HPDE6-E6E7 (cell line): ENCODE data around the gene DCP1B.
A peak's percentile ranks its signal among the peaks of the same experiment; 100 is the strongest.

Source experiments
- DNase-seq: peaks from one replicate; pipeline ENCODE4 v3.0.0; 2011; ENCODE audit warnings: missing footprints; ENCODE audit errors: extremely low spot score

The DCP1B gene

DNA sequence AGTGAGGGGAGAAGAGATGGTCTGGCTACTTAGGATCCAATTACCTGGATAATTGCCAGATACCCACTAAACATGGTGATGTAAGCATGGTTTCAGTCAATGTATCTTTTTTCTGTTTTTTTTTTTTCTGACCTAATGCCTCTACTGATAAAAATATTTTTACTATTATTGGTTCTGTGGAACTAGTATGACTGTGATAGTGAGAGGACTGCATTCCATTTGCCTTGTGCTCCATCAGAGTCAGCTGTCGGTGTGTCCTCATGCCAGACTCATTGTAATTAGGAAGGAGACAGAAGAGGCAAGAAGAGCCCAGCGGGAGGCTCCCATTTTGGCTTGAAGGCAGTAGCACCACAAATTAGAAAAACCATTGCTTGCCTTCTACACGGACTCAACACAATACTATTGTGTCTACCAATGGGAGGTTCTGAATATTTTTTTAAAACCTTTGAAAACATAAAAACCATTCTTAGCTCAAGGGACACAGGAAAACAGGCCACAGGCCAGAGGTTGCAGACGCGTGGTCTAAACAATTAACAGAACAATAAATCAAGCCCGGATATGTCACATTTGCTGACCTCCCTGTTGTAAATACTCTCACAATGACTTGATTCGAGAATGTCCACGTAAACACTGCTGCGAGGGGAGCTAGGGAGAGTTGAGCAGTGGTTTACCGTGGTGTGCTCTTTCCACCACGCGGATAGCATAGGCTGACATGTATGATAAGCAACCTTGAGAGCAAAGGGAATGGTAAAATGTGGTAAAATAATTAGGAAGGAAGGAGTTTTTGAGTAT lies 13.5 kb upstream of the DCP1B start:
- DNase-seq = no peak

GRCh38 chr12:2016862-2017545 lies 12.7 kb upstream of the DCP1B start:
- no peak for DNase-seq

DNA sequence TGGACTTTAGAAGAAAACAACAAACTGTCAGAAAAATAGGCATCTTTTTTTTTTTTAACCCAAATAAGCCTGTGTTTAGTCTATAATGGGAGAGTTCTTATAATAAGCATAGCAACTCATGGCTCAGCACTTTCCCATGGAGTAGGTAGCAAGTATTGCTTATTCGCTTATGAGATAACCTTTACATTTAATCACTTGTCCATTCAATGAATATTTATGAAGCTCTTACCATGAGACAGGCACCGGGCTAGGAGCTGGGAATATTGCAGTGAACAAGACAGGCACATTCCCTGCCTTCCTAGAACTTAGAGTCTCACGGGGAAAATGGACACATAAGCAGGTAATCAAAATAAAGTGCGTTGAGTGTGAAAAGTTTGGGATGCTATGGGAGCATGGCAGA lies 10.0 kb upstream of the DCP1B start:
- DNase-seq = no peak

DNA sequence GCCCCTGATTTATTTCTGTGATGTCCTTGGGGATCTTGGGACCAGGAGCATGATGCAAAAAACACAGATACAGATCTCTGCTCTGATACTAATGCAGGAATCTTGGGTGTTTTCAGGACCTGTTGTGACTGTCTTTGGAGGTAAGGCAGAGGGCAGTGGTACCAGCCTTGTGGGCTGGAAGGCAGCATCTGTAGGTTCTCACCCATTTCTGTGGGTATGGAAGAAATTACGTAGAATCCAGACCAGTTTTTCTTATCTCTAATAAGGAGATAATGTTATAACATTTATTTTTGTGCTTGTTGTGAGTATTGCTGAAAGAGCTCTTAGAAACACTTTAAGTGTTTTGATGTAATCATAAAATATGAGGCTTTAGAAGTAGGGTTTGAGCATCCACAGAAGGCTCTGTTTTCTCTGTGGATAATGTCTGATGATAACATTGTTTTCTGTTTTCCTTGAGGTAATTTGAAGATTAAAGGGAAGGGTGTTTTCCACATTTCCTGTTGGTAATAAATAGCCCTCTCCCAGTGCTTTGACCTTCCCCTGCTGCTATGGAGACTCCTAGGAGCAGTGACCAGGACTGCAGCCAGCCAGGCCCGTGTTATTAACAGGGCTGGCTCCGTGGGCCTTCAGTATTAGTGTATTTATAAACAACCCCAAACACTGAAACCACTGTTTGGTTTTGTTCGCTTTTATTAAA lies 9.4 kb upstream of the DCP1B start:
- DNase-seq = no peak

- no peak for DNase-seq
Measured at GRCh38 chr12:2013086-2013485, 8.8 kb upstream of the DCP1B start.

DNA sequence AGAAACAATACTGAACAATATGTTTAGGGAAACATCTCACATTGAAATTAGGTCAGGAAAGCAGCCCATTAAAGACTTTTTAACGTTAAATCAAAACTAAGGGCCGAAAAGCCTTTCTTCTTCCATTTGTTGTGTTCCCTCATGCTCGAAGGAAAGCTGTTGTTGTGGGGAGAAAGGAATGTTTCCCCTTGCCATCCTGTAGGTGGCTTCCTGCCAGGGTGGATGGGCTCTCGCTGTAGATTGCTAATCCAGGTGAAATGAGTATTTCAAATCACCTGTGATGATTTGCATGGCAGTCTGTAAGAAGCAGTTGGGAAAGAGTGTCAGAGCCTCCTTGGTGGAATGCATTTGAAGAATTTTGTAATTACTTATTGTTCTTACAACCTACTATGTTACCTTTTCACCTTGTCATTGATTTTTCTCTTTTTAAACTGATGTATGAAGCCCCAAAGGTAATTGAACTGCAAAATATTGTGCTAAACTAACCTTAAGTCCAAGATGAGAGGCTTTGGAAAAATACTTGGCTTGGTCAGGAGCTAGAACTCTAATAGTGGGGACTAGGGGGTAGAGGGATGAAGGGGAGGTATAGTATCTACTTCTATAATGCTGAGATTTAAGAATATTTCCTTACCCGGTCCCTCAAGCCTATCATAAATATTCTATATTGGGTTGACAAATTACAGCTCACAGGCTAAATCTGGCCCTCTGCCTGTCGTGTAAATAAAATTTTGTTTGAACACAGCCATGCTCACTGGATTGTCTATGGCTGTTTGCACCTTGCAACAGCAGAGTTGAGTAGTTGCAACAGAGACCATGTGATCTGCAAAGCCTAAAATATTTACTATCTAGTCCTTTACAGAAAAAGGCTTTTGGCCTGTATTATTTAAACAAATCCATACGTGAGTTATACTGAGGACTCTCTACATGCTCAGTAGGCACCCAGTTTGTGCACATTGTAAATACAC lies 7.7 kb upstream of the DCP1B start:
- no peak for DNase-seq

GRCh38 chr12:2009623-2010022 lies 5.4 kb upstream of the DCP1B start:
- no peak for DNase-seq

GRCh38 chr12:2008677-2009076 lies 4.4 kb upstream of the DCP1B start:
- DNase-seq = no peak

GRCh38 chr12:2003676-2004112 lies 563 bp downstream of the DCP1B start:
- no peak for DNase-seq

DNA sequence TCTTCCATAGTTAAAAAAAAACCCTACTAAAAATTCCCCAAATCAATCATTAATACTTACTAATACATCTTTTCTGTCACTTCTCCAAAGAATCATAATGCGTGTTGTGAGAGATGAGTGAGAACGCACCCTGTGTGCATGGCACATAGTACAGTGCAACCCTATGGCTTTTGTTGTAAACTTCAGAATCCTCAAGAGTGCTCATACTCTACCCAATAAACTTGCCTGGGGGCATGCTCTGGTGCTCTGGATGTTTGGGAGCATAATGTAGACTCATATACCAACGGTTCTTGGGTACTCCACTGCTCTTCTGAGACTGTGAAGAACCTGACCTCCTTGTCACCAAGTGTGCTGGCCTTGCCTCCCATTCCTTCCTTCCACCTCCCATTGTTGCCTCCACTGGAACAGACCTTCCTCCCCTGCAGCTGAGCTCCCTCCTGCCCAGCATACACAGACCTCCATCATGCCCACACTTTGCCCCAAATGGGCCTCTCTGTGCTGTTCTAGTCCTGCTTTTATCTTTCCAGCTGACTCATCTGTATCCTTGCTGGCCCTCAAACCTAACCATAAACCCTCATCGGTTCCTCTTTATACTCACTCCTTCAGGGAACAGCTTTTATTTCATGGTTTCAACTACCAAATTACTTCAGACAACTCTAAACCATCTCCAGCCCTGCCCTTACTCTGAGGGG lies 8.9 kb downstream of the DCP1B start:
- DNase-seq = no peak

DNA sequence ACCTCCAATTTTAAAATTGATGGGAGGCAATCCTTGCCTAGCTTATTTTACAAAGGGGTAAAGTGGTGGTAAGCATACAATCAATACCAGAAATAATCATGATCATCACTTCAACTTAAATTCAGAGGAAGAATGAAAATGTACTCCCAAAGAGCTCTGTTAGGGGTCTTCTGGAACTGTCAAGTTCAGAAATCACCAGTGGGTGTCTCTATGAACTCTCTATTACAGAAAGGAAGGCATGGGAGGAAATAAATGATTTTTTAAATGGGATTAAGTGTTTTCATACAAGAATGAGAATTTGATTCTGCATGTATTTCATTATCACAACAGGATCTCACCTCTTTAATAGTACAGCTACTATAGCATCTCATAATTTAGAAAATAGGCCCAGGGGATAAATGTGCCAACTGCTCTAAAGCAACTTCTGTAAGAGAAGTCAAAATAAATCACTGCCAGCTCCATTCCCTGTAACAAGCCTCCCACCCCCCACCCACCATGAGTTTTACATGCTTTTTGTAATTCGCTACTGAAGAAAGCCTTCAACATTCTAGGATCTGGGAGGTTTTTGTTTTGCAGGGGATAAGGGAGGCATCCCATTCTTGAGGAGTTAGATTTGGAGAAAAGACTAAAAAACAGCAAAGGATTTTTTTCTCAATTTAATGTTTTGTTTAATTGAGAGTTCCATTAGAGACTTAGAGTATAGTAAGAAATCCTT lies 9.7 kb downstream of the DCP1B start:
- DNase-seq = no peak

- DNase-seq = no peak
Measured at GRCh38 chr12:1993871-1994371, 10.3 kb downstream of the DCP1B start.

GRCh38 chr12:1993341-1993740 lies 10.9 kb downstream of the DCP1B start:
- DNase-seq = peak; percentile 53

GRCh38 chr12:1992732-1993131 lies 11.5 kb downstream of the DCP1B start:
- no peak for DNase-seq

DNA sequence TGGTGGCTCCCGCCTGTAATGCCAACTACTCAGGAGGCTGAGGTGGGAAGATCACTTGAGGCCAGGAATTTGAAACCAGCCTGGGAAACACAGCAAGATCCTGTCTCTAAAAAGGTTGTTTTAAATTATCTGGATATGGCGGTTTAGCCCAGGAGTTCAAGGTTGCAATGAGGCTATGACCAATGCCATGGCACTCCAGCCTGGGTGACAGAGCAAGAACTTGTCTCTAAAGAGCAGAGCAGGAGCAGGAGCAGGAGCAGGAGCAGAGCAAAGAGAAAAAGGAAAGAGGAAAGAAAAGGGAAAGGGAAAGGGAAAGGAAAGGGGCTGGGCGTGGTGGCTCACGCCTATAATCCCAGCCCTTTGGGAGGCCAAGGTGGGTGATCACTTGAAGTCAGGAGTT lies 15.1 kb downstream of the DCP1B start:
- no peak for DNase-seq

DNA sequence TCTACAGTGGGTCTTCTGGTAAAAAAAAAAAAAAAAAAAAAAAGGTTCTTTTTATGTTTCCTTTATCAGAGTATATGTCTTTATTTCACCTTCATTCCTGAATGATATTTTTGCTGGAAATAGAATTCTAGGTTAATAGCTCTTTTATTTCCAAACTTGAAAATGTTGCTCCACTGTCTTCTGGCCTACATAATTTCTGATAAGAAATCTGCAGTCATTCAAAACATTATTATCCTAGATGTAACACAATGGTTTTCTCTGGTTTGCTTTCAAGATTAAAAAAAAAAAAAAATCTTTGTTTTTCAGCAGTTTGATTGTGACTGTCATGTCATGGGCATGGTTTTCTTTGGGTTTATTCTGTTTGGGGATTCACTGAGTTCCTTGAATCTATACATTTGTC lies 19.5 kb downstream of the DCP1B start:
- DNase-seq = no peak

GRCh38 chr12:1980282-1980681 lies 24.0 kb downstream of the DCP1B start:
- DNase-seq = no peak

GRCh38 chr12:1978078-1978862 lies 26.0 kb downstream of the DCP1B start:
- DNase-seq = no peak

- no peak for DNase-seq
Measured at GRCh38 chr12:1977588-1977987, 26.7 kb downstream of the DCP1B start.
